Stimulated activated CD8-positive, alpha-beta memory T cell treated with anti-CD3 and anti-CD28 coated beads, Interleukin-12 subunit alpha, Interleukin-12 subunit beta, amount 100 ng/mL, for 4 hours (primary cell): ENCODE measurements around the gene MPG.
A peak's percentile ranks its signal among the peaks of the same experiment; 100 is the strongest.
"Not testable (repeated sequence)": the region's sequence is repeated elsewhere in the genome, so short reads cannot be mapped to it uniquely, and the experiment has no call there.

ENCODE experiments used
- DNase-seq: peaks from one replicate; pipeline ENCODE4 v3.0.0-alpha.2; 2020; ENCODE audit warnings: low read depth

MPG gene, protein sequence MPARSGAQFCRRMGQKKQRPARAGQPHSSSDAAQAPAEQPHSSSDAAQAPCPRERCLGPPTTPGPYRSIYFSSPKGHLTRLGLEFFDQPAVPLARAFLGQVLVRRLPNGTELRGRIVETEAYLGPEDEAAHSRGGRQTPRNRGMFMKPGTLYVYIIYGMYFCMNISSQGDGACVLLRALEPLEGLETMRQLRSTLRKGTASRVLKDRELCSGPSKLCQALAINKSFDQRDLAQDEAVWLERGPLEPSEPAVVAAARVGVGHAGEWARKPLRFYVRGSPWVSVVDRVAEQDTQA

DNA sequence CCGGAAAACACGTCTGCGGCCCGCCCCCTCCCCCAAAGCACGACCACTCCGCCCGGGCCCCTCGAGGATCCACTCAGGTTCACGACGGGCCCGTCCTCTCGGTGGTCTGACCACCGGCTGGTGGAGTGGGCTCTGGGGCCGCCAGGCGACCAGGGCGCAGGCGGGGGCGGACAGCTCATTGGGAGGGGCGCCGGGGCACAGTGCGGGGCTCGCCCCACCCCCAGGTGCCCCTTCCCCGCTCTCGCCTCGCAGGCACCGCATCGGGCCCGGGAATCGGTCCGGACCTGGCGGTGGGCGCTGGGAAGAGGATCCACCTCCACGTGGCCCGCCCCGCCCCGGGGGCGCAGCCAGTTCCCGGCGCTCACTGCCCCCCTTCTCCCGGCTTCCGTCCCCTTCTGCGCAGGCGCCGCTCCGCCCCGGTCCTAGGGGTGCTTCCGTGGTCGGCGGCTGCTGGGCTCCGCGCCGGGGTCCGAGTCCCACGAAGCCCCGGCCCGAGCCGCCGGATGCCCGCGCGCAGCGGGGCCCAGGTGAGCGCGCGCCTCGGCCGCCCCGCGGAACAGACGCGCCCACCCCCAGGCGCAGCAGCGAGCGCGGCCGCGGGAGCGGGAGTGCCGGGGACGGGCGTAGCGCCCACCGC lies at the start of gene MPG:
TSS of gene MPG (plus strand) at position 419 of the 637 bp plus-strand sequence. CDS start at position 504, 85 bp downstream.
- DNase-seq = peak; percentile 74

DNA sequence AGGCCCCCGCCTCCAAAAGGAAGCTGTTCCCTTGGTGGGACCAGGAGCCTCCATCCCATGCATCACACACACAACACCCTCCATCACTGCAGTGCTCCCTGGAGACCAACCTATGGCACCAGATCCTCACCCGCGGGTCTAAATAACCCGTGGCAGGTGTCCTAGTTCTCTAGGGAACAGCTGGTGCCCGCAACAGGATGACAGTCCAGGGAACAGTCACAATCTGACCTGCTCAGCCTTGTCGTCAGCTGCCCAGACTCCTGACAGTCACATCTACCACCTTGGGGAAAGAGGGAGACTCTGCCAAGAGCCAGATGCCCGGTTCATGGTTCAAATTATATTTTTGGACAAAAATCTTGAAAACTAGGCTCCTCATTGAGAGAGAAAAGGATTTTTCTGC lies 47.4 kb upstream of the MPG start:
- not testable (repeated sequence) for DNase-seq

DNA sequence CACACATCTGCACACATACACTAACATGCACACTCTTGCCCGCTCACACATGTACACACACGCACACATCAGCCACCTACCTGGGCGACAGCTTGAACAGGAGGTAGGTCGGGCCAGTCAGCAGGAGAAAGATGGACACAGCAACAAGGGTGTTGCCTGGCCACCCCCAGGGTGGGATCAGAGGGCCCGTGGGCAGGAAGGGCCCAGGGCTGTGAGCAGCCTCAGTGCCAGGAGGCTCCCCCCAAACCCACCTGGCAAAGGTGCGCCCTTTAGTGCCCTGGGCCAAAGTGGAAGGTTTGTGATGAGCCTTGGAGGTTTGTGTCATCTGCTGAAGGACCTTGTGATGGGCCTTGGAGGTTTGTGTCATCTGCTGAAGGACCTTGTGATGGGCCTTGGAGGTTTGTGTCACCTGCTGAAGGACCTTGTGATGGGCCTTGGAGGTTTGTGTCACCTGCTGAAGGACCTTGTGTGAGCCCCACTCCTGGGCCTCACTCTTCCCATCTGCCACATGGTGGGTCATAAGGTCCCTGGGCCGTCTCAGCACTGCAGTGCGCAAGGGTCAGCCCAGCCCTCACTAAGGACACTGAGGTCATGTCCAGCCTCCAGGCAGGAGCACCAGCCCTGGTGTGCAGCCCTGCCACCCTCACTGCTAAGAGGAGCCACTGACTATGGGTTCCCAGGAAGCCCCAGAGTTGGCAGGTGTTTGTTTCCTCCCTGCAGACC lies 44.7 kb upstream of the MPG start:
- DNase-seq = not testable (repeated sequence)

DNA sequence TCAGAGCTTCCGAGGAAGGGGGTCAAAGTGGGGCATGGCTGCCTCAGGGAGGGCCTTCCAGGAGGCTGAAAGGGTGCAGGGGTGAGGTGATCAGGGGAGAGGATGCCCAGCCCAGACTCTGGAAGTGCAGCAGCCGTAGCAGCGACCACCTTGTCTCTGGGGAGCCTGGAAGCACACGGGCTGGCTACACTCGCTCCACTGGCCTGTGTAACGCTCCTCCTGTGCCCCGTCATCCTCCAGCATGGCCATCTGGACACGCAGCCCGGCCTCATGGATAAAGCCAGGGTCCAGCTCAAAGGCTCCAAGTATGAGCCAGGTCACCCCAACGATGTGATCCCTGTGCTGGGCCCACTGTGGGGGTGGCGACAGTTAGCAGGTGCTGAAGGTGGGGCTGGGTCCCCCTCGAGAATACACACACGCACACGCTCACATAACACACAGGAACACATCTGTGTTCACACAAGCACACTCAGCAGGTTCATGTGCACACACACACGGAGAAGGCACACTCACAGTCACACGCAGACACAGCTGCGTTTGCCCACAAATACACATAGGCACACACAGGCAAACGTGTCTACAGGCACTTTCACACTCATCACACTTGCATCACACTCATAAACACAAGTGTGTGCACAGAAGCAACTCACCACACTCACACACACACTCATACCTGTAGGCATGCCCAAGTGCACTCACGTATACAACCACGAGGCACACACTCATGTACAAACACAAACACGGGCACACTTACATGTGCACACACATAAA lies 44.0 kb upstream of the MPG start:
- no peak for DNase-seq

DNA sequence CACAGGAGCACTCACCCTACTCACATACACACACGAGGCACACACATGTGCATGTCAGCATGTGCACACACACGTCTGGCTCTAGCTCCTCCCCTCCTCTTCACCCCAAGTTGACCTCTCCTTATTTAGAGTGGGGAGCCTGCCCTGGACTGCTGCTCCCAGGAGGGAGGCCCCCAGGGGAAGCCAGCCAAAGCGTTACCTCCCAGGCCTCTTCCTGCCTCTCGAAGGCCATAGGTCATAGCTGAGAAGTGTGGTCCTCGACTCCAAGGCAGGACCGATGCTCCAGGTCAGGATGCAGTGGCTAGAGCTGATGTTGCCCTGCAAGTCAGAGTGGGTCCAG lies 43.4 kb upstream of the MPG start:
- no peak for DNase-seq

- no peak for DNase-seq
Observed at GRCh38 chr16:35011-35677, 42.9 kb upstream of the MPG start.

DNA sequence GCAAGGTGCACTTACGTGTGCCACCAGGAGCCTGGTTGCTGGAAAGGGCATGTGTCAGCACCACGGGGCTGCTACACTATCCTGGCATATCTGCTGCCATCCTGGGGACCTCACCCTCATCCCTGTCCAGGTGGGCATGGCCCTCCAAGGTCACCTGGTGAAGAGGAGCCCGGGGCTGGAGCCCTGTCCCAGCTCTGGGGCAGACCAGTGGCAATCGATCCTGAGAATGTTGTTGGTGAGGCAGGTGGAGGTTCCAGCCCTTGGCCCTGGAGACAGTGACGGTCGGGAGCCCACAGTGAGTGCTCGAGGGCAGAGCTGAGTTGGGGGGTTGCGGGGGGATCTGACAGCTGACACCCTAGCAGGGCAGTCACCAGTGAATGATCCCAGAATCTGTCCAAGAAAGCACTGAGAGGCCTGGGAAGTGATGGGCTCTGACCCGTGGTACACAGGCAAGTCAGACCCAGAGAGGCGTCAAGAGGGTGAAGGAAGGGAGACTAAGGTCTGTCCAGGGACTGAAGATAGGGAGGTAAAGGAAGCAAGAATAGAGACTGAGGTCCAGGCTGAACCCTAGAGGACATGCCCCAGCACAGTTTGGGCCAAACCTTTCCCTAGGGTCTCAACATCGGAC lies 42.2 kb upstream of the MPG start:
- DNase-seq = no peak

DNA sequence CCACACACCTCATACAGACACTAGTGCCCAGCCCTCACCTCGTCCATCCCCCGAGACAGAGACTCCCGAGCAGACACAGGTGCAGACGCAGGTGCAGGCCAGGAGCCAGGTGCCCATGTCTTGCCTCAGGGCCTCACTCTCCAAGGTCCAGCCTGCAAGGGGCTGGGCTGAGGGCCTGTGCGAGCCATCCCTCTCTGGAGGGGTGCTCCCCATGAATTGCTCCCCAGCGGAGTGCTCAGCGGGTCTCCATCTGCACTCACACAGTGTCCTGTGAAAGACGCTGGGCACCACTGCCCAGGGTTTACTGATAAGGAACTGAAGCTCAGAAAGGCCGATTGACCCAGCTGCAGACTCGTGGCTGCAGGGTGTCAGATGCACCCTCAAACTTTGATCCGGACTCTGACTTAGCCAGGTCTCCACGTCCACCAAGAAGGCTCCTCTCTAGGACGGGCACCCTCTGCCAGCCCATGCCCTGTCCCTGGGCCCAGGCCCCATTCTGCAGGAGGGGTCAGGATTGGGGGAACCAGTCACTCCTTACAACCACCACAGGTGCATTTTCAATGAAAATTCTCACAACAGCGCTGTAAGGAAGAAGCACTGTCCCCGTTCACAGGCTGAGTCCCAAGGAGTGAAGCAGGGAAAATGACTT lies 41.6 kb upstream of the MPG start:
- DNase-seq = no peak

DNA sequence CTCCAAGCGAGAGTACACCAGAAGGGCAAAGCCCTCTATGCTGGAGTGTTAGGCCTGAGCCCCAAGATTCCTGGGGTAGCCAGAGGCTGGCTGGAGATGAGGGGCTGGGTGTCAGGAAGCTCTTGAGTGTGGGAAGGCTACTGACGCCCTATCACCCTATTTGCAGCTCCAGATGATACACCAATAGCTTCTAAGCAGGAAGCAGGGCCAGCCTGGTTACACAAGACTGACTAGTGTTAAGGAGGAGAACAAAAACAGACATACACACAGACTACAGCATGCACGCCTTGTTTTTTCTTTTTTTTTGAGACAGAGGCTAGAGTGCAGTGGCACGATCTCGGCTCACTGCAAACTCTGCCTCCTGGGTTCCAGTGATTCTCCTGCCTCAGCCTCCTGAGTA lies 40.5 kb upstream of the MPG start:
- no peak for DNase-seq

- DNase-seq = not testable (repeated sequence)
Observed at GRCh38 chr16:38206-38605, 39.8 kb upstream of the MPG start.

DNA sequence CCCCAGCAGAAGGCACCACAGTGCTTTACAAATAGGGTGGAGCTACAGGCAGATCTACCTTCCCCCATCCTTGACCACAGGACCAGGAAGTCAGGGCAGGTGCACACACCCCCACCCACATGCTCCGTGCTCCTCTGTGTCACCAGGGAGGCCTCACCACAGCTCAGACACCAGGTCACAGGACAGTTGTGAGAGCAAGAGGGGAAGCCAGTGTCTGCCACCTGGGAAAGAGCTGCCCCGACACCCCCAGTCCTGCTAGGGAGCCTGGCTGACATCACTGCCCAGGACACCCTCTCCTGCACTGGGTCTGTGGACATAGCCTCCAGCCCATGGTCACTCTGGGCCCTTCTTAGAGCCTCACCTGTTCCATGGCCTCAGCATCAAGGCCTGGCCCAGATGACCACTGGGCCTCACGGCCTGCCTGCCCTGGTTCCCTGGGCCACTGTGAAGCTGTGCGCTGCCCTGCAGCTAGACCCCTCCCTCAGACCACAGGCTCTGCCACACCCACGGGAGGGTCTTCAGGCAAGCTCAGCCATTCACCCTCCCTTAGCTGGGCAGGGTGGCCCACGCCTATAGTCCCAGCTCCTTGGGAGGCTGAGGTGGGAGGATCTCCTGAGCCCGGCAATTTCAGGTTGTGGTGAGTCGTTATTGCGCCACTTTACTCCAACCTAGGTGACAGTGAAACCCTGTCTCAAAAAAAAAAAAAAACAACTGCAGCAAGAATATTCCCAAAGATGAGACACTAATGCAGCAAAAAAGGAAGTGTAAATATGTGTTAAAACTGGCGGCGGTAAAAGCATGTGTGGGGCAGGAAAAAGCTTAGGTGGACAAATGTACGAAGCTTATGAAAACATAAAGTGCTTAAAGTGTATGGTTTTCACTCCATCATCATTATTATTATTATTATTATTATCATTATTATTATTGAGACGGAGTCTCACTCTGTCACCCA lies 38.8 kb upstream of the MPG start:
- peak; percentile 22 for DNase-seq

GRCh38 chr16:41439-42068 lies 36.5 kb upstream of the MPG start:
- DNase-seq = no peak

GRCh38 chr16:42069-42457 lies 36.0 kb upstream of the MPG start:
- no peak for DNase-seq

GRCh38 chr16:42691-43090 lies 35.3 kb upstream of the MPG start:
- no peak for DNase-seq

DNA sequence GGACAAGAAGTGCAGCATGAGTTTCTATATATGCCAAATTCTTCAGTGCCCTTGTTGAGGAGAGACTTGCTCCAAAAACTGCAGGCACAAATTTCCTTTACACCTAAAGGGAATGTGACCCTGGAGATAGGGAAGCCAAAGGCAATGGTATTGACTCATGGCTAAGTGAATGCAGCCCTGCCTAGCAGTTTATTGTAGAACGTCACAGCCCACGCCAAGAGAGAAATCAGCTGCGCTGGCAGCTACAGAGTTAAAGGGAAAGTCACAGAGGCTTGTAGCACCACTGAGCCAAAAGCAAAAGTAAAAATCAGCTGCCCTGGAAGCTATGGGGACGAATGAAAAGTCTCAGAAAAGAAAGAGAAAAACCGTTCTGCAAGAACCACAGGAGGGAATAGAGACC lies 34.7 kb upstream of the MPG start:
- DNase-seq = no peak

DNA sequence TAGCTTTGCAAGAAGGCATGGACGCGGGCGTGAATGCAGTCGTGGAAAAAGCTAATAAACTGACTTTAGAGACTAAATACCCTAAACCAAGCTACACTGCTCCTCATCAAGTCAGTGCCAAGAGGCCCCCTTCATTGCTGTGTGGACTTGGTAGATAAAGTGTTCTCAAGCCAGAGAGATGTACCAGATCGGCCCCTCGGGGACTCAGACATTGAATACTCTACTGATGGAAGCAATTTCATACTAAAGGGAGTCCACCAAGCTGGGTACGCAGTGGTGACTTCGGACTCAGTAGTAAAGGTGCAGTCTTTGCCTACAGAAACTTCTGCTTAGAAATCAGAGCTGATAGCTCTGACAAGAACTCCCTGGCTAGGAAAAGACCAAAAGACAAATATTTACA lies 33.4 kb upstream of the MPG start:
- DNase-seq = no peak

DNA sequence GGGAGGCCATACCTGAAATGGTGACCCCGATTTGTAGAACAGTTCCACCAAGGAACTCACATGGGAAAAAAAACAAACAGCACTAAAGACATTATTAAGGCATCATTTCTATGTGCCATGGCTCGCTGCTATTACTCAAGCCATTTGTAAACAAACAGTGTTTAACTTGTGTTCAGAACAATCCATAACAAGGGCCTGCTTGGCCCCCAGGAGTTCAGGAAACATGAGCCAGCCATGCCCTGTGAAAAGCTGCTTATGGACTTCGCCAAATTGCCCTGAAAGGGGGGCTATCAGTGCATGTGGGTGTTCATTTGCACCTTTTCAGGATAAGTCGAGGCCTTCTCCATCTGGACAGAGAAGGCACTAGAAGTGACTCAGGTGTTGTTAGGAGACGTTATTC lies 32.6 kb upstream of the MPG start:
- no peak for DNase-seq

GRCh38 chr16:46510-46909 lies 31.5 kb upstream of the MPG start:
- not testable (repeated sequence) for DNase-seq

GRCh38 chr16:47234-47633 lies 30.8 kb upstream of the MPG start:
- DNase-seq = no peak
